GM21528 (cell line): ENCODE data around the gene NRM.
A peak's percentile ranks its signal among the peaks of the same experiment; 100 is the strongest.

Source experiments
- ATAC-seq: cut with Tn5 transposase; IDR thresholded peaks from one replicate; pipeline ENCODE4 v1.9.1; 2021; ENCODE audit warnings: mild to moderate bottlenecking, moderate library complexity; ENCODE audit not compliant: unreplicated experiment, low FRiP score

Gene NRM

DNA sequence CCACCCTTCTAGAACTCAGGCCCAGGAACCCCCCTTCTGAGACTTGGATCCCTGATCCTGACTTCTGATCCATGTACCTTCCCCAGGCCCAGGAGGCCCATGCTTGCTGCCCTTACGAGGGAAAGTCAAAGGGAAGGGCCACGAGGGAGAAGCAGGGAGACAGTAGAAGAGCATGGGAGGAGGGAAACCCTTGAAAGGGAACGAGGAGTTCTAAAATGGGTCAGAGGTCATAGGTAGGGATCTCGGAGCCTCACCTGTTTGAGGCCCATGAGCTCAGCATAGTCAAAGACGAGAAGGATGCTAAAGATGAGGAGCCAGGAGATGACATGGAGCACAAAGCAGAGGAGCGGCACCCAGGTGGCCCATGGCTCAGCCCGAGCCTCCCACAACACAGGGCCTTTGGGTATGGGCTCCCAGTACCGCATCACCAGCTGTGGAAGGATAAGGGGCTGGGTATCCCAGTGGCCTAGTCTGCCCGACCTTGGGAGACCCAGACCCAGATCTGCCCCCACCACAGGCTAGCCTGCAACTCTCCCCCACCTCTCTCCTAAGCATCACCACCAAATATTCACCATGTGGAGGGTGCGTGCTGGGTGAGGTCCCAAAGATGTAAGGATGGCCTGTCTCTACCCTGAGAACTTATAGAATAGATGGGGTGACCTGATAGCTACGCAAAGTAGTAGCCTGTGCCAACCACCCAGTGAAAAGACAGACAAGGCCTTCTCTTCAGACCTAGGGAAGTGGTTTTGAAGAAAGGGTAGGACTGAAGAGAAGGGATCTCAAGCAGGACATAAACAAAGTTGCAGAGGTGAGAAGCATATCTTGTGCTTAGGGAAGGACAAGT lies 1.5 kb downstream of the NRM start:
- ATAC-seq: no peak

DNA sequence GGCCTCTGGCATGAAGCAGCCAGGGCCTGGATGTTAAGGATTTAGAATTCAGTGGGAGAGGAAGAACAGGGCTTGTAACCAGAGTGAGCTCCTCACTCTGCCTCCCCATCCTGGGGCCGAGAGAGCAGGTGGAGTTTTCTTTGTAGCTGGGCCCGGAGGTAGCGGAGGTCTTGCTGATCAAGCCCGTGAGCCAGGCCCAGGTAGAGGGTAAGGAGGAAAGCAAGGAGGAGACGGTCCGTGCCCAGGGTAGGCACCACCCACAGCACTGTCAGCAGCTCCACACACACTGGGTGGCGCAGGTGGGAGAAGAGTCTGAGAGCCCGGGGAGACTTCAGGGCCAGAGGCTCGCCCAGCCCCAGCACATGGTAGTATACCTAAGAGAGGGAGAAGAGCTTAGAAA lies 2.2 kb downstream of the NRM start:
- no peak for ATAC-seq

DNA sequence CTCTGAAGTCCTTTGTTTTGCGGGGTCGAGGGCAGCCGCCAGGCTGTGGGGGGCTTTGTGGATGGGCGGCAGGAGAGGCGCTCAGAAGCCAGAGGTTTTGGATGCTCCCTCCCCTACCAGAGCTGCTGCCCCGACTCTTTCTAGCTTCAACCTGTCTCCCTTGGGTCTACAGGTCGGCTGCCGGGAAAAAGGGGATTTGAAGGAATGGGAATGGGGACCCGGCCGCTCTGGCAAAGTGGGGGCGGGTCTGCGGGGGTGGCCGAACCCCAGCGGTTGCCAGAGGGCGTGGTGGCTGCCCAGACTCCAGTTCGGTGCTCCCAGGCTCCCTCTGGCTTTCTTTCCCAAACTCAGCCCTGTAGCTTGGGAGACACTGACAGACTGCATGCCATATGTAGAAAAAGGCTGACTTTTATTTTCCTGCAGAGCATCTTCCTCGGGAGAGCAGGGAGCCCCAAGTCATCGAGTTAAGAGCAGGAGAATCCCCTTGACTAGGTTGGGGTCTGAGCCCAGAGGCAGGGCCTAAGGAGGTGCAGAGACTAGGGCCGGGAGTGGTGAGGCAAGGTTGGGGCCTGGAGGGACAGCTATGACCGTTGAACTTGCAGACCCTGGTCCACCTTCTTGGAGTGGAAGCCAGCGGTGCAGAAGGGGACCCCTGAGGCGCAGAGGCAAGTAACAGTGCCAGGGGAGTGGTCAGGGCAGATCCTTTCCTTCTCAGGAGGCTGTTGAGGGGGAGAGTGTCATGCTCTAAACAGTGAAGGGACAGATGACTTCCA lies 2.9 kb downstream of the NRM start:
- ATAC-seq: no peak

DNA sequence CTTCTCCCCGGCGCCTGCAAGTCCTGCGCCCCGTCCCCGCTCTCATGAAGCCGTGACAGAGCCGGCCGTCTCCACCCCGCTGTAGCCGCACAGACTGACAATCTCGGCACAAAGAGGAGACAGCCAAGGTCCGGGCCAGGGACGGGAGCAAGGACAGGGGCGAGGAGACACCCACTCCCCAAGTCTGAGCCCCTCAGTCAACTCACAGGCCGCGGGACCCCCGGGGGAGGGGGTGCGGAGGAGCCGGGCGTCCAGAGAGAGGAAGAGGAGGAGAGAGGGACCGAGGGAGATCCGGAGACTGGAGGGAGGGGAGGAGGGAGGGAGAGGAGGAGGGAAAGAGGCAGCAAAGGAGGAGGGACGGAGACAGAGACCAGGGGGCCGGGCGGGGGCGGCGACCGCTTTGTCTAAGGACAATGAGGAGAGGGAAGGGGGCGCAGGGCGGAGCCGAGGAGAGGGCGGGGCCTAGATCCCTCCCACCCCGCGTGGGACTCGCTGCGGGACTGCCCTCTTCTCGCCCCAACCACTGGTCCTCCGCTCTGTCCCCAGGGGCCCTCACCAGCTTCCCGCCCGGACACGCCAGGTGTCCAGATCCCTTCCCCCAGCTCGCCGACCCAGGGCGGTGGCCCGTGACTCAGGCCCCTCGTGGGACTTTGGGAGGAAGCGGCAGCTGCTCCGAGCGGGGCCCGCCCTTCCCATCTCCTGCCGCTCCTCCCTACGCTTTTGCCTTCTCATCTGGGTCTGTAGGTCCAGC lies 3.7 kb downstream of the NRM start:
- ATAC-seq: no peak

DNA sequence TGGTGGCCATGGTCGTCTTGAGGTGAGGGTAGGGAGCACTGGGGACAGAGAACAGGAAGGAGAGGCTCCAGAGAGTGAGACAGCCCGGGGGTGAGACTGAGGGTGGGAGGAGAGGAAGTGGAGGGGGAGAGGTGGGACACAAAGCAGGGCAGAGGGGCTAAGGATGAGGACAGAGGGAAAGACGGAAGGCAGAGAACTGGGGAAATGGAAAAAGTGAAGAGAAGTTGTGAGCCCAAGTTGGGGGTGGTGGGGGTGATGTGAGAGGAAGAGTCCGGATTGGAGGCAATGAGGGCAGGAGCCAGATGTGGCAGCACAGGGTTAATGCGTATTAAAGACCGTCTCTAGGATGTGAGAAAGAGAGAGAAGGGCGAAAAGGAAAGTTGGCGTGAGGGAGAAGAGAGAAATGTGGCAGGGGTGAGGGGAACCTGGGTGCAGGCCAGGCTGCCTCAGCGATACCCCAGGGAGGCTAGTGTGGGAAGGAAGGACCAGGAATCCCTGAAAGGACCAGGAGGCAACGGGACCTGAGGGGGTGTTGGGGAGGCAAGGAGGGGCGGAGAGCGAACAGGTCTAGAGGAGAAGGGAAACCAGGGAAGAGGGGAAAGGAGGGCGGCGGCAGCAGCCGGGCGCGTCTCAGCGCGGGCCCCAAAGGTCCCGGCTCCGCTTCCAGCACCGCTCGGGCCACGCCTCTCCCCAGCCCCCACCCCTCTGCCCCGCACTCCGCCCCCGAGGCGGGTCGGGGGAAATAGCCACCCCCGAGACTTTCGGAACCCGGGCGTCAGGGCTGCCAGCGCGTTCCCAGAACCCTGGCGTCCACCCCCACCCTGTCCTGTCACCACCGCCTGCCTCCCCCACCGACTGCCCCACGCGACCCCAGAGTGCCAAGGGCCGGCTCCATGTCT lies 4.5 kb downstream of the NRM start, which contains the start of gene PPP1R18:
TSS of gene PPP1R18 (minus strand) at position 637 of the 899 bp plus-strand sequence. CDS start at position 10, 627 bp downstream.
- ATAC-seq: no peak

DNA sequence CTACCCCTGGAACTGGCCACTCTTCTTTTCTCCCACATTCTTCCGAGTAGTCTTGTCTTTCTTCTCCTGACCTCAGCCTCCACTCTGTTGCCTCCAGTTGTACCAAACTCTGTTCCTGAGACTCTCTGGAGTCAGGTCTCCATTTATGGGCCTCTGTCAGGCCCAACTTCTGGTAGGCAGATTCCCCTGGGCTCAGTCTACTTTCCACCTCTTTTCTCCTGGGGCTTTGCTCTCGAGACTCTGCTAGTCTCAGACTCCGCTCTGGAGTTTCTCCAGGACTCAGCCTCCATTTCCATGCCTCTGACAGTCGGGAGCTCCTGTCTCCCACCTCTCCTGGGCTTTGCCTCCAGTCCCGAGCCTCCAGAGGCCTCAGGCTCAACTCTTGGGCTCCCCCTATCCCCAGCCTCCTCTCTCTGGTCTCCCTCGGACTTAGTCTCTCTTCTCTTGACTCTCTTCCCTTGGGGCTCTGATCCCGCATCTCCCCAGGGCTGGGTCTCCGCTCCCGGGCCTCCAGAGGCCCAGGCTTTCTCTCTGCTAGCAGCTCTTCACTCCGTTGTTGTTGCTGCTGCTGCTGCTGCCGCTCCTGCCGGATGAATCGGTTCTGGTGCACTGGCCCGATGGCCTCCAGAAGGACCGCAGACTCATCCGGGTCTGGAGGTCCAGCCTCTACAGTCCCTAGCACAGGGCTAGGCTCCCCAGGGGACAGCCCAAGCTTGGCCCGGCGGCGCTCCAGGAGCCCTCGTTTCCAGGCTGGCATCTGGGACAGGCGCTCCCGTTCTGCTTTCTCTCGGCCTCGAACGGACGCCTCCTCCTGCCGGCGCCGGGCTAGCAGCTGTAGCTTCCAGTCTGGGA lies 5.4 kb downstream of the NRM start:
- ATAC-seq: no peak

DNA sequence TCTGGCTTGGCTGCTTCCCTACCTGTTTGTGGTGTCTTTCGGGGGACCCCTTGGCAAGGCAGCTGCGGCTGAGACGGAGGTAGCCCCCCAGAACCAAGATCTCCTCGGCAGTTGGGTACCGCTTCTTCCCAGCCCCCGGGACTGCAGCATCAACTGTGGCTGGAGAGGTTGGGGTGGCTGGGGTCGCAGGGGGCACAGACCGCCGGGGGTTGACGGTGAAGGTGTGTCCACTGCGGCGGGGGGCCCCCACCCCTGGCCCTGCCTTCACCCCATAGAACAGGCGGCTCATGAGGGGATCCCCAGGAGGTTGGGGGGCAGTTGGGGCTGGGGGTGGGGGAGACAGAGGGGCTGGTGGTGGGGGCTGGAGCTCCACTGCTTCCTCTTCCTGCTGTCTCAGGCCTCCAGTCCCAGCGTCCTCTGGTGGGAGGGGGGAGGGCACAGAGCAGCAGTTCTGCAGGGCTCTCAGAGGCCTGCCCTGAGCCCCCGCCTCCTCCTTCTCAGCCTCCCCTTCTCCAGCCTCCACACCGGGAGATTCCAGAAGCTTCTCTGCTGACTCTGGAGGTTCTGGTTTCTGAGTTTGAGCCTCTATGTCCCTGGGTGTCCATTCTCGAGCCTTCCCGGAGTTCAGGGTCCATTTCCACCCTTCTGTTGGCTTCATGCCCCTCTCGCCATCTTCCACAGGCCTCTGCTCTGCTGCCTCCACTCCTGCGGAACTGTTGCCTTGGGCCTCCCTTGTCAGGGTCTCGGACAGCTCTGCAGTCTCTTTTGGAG lies 6.2 kb downstream of the NRM start:
- no peak for ATAC-seq

DNA sequence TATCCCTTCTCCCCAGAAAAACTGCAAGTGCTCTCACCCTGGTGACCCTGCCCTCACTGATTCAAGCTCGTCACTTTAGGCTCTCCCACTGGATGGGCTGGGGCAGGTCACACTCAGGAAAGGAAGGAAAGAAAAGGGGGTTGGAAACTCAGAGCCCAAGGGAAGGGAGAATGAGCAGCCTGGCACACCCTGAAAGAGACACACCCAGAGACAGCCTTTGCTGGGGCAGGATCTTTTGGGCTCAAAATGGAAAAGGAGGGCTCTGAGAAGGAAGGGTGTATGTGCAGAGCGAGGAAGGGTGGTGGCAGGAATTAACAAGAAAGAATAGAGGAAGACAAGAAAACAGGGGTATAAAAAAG lies 6.8 kb downstream of the NRM start:
- no peak for ATAC-seq

DNA sequence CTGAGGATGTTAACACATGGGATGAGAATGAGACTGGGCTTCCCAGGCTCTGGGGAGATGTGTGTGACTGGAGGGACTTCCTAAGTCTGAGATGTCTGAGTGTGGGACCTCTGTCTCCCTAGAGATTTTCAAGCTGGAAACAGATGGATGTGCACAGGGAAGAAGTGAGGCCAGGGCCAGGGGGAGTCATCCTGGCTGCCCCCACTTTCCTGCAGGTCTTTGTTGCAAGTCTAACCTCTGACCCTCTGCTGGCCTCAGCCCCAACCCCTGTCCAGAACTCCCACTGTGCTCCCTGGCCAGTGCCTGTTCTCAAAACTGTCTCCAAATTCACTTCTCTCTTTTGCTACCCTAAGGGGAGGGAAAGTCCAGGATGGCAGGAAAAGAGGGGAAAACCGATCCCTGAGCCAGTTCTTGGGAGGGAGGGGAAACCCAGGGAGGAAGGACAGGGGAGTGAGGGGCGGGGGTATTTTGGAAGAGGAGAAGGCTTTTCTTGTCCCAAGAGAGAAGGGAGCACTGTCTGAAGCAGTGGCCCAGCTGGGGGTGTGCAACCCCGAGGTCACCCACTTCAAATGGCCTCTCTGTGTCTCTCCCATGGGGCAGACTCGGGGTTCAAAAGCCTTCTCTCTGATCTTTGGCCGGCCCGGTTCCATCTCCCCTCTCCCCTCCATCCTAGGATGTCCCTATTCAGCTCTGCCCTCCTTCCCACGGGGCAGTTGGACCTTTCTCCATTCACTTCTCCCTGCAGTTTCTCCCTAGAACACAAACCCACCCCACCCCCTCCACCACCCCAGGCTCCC lies 7.4 kb downstream of the NRM start:
- ATAC-seq: no peak

DNA sequence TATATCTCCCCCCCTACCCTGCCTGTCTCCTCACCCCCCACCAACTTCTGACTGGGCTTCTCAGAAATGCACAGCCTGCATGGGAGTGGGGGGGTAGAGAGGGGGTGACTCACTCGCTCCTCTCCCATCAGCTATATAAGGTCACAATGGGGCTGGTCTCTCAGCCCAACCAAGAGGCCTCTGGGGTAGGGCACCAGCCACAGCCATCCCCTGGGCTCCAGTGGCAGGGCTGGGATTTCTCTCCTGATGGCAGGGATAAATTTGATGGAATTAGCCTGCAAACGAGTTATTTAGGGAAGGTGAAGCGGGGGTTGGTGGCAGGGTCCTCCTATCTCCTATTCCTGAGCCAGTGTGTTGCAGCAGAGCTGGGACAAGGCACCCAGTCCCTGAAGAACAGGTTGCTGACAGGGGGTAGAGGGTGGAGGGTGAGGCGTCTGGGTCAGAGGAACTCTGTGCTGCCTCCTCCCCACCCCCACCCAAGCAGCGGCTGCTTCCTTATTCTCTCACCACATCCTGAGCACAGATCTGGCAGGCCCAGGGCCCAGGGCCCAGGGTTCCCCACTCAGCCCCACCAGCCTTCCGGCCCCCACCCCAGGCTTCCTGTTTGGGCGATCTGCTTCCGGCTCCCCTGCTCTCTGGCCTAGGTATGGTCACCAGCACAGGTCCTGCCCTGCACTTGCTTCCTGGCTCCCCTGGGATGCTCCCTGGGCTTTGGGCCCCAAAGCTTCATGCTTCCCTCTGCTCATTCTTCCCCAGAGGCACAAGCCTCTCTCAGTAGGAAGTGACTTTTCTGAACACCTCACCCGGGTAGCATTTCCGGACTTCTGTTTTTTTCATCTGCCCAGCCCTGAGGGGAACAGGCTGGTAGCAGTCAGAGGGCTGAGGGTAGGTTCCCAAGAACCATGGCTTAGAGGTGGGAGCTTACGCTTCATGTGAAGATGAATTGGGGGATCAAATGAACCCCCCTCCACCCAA lies 8.4 kb downstream of the NRM start:
- peak; percentile 44 for ATAC-seq

DNA sequence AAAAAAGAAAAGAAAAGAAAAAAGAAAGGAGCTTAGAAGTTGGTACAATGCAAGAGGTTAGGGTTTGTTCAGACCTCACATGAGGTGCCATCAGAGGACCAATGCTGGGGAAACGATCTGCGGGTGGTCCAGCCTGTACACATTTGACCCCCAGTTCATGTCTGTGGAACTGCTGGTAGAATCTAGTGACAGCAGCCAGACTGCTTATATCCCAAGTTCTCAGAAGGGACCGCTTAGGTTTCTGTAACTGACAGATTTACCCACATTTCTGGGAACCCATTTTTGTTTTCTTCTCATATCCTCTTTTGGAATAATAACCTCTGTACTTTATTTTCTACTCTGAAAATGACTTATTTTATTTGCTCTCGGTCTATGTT lies 9.0 kb downstream of the NRM start:
- no peak for ATAC-seq

DNA sequence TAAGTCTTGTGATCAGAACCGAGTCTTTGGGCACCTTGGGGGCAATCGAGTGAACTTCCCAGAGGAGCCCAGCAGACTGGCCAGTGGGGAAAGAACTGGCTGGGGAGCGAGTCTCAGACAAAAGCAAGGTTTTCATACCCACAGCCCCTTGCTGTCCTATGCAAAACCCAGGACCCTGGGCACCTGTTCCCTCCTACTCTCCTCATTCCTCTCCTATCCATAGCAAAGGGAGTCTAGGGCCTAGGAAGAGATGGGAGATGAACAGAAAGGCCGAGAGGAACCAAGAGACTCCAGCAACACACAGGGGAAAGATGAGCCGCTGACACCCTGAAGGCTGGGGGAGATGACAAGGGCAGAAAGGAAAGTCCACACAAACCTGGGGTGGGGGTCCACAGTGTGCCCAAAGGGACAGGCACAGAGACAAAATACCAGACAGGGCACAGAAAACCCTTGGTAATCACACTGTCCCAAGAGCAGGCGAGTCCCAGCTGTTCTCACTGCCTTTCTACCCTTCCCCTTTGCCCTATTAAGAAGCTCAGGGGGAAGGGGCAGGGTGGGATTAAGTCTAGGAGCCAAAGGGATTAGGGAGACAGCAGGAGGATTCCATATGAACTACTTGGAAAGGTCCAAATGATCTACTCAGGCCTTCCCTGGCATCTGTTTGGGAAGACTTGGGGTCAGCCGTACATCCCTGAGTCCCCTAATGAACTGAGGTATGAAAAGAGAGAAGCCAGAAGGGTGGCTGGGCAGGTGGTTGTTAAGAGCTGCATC lies 10.8 kb downstream of the NRM start:
- ATAC-seq: no peak

DNA sequence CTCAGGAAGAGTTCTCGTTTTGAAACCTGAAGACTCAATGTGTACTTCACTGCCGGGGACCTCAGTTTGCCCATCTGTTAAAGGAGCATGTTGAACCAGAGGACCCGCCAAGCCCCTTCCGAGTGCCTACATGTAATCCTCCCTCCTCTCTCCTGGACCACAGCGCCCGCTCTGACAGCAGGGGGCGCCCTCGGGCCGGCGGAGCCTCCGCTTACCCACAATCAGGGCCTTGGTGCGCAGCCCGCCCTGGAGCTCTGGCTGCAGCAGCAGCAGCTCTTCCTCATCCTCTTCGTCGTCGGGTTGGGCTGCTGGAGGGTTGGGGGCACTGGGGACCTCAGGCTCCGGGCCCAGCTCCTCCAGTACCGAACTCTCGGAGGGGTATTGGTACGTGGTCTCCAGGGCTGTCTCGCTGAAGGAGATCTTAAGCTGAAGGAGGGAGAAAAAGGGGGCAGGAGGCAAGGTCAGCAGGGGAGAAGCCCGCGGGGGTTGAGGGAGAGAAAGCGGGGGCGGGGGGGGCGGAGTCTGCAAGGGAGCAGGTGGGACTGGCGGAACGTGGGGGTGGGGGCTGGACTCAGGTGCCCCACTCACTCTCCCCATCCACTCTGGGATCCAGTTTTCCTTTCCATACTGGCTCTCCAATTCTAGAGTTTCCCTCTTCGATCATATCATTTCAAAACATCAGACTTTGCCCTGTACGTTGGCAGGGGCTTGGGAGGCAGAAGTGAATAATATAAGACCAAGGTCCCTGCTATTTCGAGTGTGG lies 11.6 kb downstream of the NRM start:
- ATAC-seq: no peak

DNA sequence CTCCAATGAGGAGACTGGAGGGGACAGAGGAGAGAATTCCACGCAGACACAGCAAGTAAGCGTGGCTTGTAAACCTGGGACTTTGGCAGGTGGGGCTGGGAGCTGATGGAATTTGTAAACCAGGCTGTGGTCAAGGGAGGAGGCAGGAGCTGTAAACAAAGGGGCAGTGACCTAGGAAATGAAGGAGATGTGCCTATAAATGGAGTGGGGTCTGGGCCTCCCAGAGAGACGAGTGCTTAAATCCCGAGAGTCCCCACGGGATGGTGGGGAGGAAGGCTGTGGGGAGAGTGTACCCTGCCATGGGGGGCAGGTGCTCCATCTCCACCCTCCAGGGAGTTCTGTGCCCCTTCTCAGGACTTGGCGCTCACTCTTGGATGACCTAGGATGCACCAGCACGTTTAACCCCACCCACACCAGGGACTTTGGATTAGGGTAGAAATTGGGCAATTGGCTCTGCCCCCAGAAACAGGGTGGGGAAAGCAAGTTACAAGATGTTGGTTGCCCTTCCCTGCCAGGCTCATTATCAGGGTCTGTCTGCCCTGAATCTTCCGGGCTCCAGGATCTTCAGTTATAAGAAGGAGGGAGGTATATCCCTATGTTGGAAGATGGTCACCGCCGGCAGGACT lies 14.0 kb downstream of the NRM start:
- ATAC-seq: no peak
